Measurements from ENCODE around the gene LOXL4.
"Not testable (repeated sequence)": the region's sequence is repeated elsewhere in the genome, so short reads cannot be mapped to it uniquely, and the experiment has no call there.

Gene LOXL4

DNA sequence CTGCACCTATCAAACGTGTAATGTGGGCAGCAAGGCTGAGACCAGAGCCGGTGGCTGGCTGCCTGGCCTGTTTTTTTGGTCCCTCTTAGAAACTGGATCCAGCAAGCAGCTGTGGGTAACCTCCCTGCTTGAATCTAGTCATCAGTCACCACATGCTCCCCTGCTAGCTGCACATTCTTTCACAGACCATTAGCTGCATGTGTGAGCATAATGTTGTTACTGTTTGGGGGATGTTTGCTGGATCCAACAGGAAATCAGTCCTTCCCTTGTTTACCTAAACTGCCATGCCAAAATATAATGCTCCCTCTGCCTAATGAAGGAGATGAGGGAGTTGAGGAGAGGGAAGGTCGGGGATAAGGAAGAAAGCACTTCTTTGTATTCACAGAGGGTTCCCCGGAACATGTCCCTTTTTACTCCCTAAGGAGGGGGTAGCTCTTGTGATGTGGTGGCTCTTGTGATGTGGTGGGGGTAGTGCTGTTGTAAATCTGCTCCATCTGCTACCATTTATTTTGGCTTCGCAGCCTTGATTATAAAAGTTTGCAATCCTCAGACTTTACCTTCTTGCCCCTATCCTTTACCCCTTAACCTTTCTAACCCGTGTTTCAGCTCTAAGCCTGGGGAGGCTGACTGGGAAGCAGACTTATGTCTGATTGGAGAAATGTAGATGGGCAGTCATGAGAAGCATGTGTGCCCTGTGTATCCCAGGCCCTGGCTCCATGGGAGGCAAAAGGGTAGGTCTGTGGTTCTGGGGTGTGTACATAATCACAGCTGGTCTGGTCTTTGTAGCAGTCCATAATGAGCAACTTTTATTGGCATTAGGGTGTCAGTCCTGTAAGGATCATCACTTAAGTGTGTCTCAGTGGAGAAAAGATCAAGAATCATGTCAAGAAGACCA, 20.8 kb downstream of the LOXL4 start:
- peak in 2 of 58 donors; percentile 30 to 45 for DNase-seq

DNA sequence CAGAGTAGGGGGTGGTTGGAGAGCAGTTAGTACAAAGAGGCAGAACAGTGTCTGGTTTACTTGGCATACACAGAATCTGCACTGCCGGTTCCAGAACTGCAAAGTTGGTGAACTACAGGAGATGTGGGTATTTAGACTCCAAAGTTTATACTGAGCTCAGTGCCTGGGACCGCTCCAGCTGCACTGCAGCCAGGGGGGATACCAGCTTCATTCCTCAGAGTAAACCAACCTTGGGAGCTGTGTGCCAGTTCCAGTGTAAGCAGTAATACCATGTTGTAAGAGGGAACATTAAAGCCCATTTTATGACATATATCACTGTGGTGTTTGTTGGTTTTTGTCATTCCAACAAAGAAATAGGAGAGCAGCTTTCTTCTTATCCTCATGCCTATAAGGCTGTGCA, 23.4 kb downstream of the LOXL4 start:
- DNase-seq: no peak

DNA sequence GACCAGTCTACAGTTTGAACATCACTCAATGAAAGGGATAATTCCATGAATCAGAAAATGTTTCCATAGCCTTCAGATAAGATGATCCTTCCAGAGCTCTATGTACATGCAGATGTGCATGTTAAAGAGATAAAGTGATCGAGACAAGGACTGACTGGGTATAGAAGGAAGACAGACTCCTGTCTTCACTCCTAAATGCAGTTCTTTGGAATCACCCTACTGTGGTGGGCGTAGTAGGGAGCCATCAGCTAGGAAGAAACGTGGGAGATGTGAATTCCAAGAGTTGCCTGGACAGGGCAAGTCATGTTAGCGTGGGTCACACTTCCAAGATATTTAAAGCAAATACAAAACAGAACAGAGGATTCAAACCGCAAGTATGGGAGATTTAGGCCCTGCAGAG, 23.9 kb downstream of the LOXL4 start:
- DNase-seq: no peak

DNA sequence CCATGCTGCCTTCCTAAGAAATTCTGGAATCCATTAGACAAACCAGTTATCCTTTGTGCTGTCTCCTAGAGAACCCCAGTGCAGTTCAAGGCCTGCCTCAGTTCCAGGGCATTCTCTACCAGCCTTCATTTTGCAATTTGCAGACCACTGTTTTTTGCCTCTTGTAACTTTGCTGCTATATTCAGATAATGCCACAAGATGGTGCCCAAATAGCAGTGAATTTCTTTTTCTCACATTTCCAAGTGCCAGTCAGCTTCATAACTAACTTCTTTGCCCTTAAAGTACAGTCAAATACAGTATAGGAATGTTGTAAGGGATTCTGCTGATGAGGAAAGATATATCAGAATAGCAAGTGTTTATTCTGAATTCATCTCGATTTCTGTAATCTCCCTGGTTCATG, 25.2 kb downstream of the LOXL4 start:
- peak in 1 of 58 donors; percentile 13 for DNase-seq

DNA sequence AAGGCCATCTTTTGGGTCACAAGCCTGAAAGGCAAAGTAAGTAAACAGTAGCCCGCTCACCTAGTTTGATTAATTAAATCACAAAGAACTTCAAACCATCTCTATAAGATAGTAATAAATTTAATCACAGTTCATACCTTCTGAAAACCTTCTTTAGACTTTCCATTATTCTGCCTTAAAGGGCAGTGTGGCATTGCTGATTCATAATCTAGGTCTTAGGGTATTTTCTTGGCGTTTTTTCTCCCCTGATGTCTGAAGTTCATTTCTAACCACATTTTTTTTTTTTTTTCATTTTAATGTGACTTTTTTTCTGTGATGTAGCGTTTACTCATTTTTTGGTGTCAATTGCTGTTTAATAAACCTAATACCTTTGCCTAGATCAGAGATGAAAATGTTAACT, 27.5 kb downstream of the LOXL4 start:
- no peak for DNase-seq

DNA sequence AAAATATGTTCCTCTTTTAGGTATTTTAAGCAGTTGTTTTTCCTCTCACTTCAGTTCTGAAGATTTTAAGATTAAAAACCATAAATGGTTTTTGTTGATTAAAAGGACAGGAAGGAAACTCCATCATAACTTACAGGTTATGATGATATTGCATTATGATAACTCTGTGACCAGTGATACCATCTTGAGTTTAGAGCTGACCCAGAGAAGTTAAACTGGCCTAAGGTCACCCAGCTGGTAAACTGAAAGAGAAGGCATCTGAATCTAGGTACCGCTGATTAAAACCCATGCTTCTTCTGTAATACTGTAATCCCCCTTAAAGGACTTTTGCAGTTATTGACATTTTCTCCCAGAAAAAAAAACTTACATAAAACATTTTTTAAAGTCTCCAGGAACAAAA, 29.6 kb downstream of the LOXL4 start:
- no peak for DNase-seq

DNA sequence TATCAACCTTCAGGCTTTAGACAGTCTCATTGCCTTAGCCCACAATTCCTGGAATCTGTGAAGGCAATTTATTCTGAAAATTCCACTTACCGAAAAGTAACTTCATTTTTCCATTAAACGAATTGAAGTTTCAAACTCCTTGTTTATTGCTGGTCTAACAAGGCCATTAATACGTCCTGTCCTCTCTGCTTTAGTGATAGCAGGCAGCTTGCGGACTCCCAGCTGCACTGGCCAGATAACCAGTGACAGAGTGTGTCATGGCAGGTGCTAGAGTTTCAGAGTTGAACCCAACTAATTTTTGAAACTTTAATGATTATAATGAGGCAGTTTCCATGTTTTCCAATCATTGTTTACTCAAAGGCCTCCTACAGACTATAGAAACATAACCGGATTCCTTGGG, 31.1 kb downstream of the LOXL4 start:
- no peak for DNase-seq

DNA sequence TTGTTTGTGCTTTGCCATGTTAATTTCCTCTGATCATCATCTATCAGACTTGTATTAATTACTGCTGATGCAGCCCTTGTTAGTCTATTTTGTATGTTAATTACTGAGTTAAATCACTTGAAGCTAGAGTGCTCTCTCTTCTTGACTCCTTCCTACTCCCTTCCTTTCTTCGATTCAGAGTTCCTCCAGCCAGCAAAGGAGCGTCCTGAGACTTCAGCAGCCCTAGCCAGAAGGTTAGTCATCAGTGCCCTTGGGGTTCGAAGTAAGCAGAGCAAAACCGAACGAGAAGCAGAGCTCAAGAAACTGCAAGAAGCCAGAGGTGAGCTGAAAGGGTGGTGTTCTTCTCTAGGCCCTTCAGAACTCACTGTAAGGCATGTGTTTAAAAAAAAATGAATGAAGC, 32.1 kb downstream of the LOXL4 start:
- DNase-seq: no peak

DNA sequence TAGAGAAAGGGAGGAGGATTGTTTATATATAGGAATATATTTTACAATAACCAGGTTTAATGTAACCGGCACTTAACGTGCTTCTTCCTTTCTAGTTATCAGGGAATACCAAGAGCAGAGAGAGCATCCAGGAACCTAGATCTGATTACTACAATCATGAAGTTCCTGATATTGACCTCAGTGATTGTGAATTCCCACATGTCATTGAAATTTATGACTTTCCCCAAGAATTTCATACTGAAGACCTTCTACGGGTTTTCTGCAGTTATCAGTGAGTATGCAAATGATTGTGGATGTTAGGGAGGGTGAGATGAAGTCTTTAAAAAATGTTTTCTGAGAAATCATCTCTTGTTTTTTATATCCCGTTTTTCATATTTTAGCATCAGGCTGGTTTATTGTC, 36.6 kb downstream of the LOXL4 start:
- DNase-seq: no peak

DNA sequence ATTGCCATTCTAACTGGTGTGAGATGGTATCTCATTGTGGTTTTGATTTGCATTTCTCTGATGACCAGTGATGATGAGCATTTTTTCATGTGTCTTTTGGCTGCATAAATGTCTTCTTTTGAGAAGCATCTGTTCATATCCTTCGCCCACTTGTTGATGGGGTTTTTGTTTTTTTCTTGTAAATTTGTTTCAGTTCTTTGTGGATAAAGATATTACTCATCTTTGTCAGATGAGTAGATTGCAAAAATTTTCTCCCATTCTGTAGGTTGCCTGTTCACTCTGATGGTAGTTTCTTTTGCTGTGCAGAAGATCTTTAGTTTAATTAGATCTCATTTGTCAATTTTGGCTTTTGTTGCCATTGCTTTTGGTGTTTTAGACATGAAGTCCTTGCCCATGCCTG, 39.7 kb downstream of the LOXL4 start:
- not testable (repeated sequence) for DNase-seq

DNA sequence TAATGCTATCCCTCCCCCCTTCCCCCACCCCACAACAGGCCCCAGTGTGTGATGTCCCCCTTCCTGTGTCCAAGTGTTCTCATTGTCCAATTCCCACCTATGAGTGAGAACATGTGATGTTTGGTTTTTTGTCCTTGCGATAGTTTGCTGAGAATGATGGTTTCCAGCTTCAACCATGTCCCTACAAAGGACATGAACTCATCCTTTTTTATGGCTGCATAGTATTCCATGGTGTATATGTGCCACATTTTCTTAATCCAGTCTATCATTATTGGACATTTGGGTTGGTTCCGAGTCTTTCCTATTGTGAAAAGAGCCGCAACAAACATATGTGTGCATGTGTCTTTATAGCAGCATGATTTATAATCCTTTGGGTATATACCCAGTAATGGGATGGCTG, 40.3 kb downstream of the LOXL4 start:
- DNase-seq: not testable (repeated sequence)

DNA sequence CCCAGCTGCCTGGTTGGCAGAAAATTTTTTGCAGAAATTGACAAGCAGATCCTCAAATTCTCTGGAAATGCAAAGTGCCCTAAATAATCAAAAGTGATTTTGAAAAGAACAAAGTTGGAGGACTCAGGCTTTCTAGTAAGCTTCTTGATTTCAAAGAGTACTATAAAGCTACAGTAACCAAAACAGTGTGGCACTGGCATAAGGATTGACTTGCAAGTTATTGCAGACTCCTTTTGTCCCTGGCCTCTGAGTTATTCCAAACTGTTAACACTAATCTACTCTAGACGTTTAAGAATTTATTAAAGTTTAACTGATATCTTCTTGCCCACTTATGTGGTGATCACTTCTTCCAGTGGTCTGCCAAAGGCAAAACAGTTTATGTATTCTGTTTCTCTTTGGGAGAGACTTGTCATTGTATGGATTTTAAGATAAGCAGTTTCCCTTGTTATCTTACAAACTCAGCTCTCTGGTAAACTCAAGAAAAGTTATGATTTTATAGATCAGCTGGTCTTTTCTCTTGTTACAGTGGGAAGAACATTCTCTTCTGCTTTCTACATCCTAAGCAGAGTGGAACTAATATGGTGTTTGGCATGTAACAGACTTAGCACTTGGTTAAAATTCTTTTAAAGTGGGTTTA, 41.4 kb downstream of the LOXL4 start:
- DNase-seq: no peak

DNA sequence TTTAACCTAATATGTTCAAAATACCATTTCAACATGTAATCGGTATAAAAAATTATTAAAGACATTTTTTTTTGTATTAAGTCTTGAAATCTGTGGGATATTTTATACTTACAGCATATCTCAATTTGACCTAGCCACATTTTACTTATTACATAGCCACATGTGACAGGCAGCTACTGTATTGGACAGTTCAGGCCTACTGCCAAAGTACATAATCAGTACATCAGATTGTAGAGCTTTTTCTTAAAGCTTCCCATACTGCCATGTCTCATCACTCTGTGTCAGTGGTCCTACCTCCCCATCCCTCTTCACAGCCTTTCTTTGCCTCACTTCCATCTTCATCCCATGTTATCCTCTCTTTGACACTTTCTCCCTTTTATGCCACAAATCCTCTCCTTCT, 43.0 kb downstream of the LOXL4 start:
- DNase-seq: no peak

DNA sequence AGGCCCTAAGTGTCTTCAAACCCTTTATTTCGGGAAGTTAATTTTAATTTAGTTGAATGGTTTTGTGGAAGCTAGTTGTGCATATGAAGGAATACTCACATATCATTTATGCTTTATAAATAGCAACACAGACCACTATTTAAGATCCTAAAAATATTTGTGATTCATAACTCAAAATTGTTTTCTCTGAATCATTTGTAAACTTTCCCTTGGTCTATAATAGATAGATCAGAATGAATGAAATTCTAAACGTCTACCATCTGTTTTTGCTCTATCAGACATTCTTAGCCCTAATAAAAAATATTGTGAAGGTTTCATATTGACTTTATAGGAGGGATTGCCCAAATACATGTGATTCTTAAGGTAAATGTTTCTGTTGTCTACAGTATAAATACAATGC, 43.5 kb downstream of the LOXL4 start:
- no peak for DNase-seq

DNA sequence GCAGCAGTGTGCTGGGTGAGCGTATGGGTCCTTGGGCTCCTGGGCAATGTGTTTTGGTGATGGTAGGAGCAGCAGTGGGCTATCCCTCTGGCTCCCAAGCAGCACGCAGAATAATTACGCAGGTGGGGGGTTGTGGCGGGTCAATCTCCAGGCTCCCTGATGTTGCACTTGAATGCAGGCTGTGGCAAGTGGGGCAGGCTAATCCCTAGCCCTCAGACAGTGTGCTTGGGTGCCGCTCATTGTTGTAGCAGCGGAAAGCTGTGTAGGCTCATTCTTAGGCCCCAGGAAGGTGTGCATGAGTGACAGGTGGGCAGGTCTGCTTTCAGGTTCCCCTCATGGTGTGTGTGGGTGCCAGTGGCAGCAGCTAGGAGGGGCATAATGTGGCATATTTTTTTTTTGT, 44.1 kb downstream of the LOXL4 start:
- no peak for DNase-seq

DNA sequence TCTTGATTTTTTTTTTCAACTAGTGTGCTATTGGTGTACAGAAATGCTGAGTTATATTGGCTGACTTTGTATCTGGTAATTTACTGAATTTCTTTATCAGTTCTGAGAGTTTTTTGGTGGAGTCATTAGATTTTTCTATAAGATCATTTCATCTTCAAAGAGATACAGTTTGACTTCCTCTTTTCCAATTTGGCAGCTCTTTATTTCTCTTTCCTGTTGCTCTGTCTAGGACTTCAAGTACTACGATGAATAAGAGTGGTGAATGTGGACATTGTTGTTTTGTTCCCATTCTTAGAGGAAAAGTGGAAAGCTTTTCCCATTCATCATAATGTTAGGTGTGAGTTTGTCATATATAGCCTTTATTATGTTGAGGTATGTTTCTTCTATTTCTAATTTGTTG, 50.2 kb downstream of the LOXL4 start:
- DNase-seq: no peak

DNA sequence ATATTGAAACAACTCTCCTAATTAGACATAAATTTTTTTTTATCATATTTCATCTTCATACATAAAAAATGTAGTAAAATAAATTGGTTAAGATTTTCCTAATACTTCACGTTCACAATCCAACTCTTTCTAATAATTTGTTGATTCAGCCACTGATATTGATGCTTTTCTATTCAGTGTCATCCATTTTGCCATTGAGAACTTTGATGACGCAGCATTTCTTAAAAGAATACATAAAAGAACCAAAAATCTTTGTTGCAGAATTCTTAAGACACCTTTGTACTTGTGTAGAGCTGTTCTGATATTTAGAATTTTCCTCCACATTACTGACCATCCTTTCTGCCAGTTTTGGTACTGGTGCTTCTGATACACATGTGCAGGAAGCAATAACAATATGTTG, 52.6 kb downstream of the LOXL4 start:
- no peak for DNase-seq

DNA sequence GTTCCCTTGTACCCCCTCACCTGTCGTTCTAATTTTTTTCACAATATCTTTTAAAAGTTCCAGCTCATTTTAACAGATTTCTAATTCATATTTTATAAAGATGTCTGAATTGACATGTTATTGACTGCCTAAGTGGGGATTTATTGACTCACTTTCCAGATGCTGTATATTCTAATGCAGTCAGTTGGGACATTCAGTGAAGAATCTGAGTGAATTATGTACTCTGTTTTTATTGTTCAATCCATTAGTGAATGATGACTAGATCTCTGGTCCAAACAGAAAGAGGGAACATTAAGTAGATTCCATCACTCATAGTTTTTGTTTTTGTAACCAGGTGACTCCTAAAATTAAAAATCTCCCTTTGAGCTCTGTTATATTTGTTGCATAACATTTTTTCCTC, 54.3 kb downstream of the LOXL4 start:
- no peak for DNase-seq

DNA sequence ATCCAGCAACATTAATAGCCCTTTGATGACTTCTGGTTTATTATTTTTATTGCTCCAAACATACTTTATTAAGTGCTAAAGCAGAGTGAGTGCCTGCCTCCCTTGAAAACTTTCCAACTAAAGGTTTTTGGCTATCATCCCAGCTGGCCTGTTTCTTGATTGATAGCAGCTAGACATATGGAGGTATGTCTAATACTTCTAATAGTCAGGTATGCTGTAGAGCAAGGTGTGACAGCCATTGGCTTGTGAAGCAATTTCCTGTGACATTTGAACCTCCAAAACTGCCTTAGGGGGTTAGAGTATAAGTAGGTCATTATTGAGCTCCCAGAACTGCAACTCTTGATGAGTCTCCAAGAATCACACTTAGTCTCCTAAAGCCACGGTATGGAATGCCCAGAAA, 55.8 kb downstream of the LOXL4 start:
- DNase-seq: no peak

DNA sequence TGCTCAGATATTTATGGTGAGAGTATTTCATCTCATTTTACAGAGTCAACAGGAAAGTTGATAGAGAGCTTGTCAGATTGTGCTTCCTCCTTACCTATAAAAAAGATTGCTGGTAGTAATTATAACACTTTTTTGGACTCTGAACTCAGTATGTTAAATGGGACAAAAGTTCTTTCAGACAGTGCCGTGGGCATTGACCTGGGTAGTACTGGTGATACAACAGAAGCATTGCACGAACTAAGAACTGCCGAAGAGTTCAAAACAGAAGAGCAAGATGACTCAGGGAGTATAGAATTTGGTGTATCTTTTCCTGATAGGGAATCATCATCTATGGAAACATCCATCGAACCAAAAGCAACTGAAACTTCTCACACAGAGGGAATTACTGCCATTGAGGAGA, 58.6 kb downstream of the LOXL4 start:
- no peak for DNase-seq

DNA sequence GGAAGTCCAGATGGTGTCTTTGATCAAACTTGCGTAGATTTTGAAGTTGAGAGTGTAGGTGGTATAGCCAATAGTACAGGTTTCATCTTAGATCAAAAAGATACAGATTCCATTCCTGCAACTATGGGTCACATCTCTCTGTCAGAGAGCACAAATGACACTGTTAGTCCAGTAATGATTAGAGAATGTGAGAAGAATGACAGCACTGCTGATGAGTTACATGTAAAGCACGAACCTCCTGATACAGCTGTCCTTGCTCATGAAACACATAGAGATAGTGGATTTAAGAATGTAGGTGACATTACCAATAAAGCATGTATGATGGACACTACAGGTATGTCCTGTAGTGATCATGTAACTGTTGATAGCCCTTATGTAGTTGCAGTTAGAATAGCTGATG, 59.1 kb downstream of the LOXL4 start:
- no peak for DNase-seq

DNA sequence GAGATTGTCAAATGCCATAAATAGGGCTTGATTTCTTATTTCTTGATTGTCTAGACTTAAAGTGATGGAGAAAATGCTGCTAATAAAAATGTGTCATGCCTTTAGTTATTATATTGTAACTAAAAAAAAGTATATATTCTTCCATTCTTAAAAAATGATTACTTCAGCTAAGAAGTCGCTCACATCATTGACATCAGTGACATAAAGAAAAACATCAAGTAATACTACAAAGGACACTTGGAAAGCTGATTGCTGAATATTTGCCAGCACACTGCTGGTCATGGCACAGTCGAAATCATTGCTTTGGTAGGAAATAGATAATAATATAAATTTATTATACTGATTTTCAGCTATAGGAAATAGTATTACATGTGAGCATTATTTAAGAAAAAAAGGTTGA, 62.6 kb downstream of the LOXL4 start:
- DNase-seq: no peak

DNA sequence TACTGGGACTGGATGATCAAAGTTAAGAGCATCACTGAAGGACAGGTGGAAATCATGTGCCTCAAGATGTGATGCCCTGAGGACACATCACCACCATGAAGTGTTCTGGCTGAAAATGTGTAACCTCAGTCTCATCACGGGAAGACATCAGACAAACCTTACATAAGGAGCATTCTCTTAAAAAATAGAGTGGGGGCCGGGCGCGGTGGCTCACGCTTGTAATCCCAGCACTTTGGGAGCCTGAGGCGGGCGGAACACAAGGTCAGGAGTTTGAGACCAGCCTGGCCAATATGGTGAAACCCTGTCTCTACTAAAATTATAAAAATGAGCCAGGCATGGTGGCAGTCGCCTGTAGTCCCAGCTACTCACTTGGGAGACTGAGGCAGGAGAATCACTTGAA, 65.6 kb downstream of the LOXL4 start:
- DNase-seq: no peak
